IPS-NIHi7 (cell line): ENCODE data around the gene RNF34.
"Not testable (repeated sequence)": the region's sequence is repeated elsewhere in the genome, so short reads cannot be mapped to it uniquely, and the experiment has no call there.

Source experiments
- DNase-seq: peaks from one replicate; pipeline ENCODE4 v3.0.0; 2012; ENCODE audit warnings: mixed read lengths; ENCODE audit errors: extremely low spot score

RNF34 gene, protein sequence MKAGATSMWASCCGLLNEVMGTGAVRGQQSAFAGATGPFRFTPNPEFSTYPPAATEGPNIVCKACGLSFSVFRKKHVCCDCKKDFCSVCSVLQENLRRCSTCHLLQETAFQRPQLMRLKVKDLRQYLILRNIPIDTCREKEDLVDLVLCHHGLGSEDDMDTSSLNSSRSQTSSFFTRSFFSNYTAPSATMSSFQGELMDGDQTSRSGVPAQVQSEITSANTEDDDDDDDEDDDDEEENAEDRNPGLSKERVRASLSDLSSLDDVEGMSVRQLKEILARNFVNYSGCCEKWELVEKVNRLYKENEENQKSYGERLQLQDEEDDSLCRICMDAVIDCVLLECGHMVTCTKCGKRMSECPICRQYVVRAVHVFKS

DNA sequence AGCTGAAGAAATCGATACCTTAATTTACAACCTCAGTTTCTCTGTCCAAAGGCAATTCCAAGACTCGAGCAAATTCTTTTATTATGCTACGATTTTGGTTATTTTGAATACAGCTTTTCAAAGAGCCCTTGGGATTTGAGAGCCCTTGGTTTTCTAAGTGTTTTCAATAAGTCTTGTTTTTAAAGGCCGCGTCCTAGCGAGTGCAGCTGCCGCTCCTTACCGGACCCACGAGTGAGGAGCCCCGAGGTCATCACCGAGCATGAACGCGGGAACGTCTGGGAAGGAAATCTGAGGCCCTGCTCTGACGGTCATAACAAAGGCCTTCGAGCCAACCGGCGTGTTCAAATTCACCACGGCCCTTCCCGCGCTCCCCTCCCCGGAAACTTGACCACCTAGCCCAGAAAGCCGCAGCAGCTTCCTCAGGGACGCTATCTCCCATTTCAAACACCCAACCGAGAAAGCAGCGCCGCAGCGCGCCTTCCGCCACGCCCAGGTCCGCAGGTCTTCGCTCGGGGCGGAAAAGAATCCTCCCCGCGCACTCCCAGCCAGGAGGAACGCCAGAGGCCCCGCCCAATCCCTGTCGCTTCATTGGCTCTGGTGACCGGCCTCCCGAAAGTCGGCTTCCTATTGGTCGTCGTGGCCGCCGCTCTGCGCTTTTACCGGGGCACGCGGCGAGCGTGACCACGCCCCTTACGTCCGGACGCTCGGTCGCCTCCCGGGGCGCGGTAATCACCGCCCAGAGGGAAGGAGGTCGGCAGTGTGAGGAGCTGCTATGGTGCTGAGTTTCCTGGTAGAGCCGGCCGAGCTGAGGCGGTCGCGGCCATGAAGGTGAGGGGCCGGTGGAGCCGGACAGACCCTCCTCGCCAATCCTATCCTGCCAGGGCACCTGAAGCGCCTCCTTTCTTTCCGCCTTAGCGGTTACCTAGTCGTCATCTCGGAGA, at the start of gene RNF34:
RNF34 (plus strand) TSS at position 728 of the 941 bp plus-strand sequence; CDS start at position 823, 95 bp downstream.
- peak; percentile 100 for DNase-seq

DNA sequence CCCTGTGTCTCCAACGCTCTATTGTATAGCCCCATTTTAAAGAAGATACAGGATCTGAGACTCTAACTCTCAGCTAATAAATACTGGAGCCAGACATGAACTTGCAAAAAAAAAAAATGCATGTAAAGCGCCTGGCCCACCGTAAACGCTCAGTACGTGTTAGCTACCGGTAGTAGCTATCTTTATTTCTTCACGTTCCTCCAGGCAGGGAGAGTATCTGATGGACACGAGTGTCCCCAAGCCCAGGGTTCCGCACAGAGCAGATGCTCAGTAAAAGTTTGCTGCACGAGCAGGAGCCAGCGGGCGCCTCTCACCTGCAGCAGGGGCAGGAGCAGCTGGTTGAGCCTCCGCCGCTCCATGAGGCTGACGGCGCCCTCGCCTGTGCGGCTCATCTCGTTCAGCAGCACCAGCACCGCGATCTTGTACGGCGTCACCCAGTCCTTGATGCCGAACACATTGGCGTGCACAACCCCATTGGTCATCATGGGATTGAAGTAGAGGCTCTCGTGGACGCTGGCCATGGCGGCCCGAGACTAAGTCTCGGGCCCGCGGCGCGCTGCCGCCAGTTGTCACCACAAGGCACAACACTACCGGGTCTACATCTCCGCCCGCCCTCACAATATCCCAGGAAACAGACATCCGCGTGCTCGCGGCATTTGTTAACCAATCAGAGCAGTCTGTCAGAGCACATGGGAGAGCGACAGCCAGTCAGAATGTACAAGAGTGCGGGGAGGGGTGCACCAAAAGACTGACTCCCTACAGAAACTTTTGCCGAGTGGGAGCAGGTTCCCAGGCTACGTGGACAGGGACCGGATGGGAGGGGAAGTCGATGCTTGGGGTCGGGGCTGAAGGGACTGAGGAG, 47.9 kb upstream of the RNF34 start, which contains the start of gene ANAPC5:
ANAPC5 (minus strand) TSS at position 592 of the 862 bp plus-strand sequence; CDS start at position 521, 71 bp downstream.
- peak; percentile 98 for DNase-seq

DNA sequence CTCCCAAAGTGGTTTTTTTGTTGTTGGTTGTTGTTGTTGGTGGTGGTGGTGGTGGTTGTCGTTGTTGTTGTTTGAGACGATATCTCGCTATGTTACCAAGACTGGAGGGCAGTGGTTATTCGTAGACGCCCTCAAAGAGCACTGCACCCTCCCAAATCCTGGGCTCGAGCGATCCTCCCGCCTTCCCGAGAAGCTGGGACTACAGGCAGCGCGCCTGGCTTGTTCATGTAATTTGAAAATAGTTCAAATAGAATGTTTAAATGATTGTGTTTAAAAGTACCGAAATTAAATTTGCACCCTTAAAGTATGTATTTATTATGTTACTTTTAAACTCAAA, 47.3 kb upstream of the RNF34 start:
- no peak for DNase-seq

DNA sequence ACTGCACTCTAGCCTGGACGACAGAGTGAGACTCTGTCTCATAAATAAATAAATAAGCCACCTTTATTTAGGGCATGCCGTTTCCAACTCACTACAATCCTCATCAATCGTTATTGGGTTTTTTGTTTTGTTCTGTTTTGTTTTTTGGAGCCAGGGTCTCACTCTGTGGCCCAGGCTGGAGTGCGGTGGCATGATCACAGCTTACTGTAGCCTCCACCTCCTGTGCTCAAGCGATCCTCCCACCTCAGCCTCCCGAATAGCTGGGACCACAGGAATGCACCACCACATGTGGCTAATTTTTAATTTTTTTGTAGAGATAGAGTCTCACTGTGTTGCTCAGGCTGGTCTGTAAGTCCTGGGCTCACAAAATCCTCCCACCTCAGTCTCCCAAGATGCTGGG, 44.1 kb upstream of the RNF34 start:
- no peak for DNase-seq

DNA sequence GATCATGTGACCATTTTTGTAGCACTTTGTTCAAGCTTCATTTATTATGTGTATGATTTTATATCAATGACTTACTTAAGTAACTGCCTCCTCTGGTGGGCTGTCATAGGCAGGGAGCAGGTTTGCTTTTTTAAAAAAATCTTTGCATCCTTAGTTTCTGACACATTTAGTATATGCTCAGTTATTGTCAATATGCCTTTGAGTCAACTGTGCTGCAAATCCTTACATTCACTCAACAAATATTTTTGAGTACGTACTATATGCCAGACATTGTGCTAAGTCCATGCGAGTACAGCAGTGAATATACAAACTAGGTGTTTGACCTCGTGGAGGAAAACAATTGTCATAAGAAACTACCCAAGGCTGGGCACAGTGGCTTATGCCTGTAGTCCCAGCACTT, 43.3 kb upstream of the RNF34 start:
- DNase-seq, result no peak

DNA sequence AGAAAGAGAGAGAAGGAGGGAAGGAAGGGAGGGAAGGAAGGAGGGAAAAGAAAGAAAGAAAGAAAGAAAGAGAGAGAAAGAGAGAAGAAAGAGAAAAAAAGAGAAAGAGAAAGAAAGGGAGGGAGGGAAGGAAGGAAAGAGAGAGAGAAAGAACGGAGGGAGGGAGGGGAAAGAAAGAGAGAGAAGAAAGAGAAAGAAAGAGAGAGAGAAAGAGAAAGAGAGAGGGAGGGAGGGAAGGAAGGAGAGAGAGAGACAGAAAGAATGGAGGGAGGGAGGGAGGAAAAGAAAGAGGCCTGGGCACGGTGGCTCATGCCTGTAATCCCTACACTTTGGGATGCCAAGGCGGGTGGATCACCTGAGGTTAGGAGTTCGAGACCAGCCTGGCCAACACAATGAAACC, 42.6 kb upstream of the RNF34 start:
- DNase-seq, result no peak

DNA sequence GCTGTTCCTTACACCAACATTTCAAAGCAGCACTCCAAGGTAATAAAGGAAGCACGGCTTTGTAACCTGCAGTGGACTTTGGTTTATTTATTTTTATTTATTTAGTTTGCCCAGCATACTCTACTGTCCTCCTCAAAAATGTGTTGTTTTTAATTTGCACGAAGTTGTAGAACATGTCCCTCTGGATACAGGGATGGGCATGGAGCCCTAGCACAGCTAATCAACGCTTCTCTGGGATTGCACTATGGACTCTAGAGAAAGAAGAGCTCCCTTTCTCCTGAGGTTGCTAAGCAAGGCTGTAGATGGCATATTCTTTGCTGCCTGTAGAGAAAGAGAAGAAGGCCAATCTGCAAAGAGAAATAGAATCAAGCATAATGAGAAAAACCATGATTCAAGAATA, 41.8 kb upstream of the RNF34 start:
- no peak for DNase-seq

DNA sequence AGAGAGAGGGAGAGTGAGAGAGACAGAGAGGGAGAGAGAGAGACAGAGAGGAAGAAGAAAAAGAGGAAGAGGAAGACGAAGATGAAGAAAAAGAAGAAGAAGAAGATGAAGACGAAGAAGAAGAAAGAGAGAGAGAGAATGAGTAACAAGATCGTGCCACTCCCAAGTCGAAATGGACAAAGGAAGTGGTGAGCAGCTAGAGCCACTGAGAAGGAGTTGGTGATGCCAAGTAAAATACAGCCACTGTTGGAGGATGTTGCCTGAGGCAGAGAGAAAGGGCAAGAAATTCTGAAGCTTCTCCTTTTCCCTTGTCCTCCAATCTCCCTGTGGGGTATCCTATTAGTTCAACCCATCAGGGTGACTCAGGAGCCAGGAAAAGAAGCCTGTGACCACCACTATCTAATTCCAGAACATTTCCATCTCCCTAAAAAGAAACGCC, 35.2 kb upstream of the RNF34 start:
- DNase-seq, result no peak

DNA sequence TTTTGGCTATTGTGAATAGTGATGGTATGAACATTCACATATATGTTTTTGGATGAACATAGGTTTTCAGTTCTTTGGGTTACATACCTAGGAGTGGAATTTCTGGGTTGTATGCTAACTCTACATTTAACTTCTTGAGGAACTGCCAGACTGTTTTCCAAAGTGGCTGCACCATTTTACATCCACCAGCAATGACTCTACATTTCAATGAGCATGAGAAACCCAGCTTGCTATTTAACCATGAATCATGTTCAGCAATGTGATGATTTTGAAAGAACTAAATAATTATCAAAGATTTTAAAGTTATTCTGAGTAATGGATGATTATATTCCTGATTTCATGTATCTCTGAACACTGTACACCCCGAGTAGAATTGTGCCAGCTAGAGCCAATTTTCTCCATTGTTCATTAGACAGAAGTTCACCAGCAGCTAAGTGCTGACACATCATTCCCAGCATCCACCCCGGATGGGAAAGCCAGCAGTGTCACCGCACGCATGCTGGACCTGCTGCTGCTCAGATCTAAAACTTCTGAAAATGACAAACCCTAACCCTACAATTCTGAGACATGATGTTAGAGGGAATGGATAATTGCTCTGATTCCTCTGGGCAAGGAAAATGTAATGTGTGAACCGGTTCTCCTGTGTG, 34.4 kb upstream of the RNF34 start:
- DNase-seq, result no peak

DNA sequence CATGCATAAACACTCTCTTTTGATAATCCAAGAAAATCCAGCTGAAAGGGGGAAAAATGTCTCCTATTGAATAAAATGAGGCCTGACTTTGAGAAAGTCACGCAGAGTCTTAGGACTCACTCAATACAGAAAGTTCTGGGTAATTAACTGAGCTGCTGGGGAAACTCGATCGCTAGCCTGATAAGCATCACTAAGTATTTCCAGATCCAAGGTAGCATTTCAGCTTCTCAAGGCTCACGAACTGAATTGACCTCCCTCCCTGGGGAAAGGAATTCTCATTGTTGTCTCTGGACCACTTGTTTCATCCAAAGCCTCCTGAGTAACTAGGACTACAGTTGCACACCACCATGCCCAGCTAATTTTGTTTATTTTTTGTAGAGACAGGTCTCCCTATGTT, 33.9 kb upstream of the RNF34 start:
- no peak for DNase-seq

DNA sequence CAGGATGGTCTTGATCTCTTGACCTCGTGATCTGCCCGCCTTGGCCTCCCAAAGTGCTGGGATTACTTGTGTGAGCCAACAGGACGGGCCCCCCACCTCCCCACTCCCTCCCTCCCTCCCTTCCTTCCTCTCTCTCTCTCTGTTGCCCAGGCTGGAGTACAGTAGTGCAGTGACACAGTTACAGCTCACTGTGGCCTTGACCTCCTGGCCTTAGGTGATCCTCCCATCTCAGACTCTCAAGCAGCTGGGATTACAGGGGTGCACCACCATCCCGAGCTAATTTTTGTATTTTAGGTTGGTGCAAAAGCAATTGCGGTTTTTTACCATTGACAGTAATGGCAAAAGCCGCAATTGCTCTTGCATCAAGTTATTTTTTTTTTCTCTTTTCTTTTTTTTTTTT, 28.5 kb upstream of the RNF34 start:
- DNase-seq, result no peak

DNA sequence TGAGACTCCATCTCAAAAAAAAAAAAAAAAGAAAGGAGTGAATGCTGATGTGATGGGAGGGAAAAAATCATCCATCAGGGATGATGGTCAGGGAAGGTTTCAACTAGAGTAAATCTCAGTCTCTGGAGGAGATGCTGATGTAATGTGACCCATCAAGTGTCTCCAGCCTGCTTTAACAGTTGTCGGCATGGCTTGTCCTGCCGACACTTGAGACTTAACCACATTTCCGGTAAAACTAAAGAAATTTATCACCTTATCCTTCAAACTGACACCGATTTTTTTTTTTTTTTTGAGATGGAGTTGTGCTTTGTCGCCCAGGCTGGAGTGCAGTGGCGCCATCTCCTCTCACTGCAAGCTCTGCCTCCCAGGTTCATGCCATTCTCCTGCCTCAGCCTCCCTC, 26.2 kb upstream of the RNF34 start:
- no peak for DNase-seq

DNA sequence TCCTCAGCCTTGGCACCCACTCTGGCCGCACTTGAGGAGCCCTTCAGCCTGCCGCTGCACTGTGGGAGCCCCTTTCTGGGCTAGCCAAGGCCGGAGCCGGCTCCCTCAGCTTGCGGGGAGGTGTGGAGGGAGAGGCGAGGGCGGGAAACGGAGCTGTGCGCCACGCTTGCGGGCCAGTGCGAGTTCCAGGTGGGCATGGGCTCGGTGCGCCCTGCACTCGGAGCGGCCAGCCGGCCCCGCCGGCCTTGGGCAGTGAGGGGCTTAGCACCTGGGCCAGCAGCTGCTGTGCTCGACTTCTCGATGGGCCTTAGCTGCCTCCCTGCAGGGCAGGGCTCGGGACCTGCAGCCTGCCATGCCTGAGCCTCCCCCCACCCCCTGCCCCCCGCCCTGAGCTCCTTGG, 25.6 kb upstream of the RNF34 start:
- not testable (repeated sequence) for DNase-seq

DNA sequence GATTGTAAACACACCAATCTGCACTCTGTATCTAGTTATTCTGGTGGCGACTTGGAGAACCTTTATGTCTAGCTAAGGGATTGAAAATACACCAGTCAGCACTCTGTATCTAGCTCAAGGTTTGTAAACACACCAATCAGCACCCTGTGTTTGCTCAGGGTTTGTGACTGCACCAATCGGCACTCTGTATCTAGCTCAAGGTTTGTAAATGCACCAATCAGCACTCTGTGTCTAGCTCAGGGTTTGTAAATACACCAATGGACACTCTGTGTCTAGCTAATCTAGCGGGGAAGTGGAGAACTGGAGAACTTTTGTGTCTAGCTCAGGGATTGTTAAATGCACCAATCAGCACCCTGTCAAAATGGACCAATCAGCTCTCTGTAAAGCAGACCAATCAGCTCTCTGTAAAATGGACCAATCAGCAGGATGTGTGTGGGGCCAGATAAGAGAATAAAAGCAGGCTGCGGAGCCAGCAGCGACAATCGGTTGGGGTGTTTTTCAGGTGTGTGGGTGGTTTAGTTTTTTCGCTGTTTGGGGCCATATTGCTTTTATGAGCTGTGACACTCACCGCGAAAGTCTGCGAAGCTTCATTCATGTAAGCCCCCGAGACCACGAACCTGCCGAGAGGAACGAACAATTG, 24.9 kb upstream of the RNF34 start:
- DNase-seq, result not testable (repeated sequence)

DNA sequence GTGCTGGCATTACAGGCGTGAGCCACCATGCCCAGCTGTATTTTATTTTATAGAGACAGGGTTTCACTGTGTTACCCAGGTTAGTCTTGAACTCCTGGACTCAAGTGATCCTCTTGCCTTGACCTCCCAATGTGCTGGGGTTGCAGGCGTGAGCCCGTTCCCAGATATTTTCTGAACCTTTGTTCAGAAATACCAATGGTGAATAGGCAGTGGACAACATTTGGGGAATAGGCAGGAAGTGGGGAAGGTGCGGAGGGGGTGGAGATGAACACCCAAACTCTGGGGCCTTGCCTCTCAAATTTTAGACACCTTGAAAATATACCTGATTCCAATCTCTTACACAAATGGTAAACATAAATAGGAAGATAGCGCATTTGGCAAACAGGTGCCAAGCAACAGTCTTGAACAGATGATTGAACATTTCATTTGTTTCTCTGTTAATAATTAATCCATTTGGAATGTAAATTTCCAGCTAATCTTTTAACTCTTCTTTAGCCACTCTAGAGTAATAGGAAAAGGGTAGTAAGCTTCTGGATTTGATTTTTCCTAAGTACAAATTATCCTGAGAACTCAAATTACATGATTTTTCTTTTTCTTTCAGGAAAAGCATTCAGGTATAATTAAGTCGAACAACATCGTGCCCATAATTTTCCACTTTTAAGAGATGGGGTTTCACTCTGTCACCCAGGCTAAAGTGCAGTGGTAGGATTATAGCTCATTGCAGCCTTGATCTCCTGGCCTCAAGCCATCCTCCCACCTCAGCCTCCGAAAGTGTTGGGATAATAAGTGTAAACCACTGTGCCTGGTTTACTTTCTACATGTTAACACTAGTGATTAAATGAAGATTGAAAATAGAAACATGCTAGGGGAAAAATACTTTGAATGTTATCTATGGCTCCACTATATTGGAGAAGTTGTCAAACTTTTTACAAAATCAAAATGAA, 22.9 kb upstream of the RNF34 start:
- no peak for DNase-seq

DNA sequence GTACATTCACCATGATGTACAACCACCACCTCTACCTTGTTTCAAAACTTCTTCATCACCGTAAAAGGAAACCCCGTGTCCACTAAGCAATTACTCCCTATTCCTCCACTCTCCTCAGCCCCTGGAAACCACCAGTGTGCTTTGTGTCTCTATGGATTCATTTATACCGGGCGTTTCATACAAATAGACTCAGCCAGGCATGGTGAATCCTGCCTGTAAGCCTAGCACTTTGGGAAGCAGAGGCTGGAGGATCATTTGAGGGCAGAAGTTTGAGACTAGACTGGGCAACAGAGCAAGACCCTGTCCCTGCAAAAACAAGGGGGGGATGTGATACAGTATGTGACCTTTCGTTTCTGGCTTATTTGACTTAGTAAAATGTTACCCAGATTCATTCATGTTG, 21.2 kb upstream of the RNF34 start:
- no peak for DNase-seq

DNA sequence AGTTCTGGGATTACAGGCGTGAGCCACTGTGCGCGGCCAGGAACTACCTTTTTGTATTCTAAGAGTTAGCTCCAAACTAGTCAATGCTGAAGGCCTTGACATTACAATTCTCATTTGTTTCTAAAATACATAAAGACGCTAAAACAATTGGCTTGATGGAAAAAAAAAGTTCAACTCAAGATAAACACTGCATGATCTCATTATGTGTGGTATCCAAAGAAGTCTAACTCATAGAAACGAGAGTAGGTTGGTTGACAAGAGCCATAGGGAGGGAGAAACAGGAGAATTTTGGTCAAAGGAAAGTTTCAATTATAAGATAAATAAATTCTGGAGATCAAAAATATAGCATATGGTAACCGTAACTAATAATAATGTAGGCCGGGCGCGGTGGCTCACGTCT, 20.0 kb upstream of the RNF34 start:
- no peak for DNase-seq

DNA sequence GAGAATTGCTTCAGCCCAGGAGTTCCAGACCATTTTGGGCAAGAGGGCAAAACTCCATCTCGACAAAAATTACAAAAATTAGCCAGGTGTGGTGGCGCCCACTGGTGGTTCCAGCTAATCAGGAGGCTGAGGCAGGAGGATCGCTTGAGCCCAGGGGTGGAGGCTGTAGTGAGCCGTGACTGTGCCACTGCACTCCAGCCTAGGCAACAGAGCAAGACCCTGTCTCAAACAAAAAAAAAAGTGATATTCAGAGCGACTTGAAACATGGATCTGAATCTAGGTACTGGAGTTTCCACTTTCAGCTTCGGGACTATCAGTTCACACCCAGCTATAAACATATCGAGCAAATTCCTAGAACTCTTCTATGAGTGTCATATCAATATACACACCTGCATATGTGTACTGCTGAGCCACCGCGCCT, 16.3 kb upstream of the RNF34 start:
- DNase-seq, result no peak

DNA sequence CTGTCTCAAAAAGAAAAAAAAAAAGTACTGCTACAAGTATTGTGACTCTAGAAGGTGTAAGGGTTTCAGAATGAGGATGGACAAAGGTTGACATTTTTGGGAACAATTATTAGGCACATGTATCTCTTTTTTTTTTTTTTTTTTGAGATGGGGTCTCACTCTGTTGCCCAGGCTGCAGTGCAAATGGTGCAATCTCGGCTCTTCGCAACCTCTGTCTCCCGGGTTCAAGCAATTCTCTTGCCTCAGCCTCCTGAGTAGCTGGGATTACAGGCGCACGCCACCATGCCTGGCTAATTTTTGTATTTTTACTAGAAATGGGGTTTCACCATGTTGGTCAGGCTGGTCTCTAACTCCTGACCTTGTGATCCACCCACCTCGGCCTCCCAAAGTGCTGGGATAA, 15.0 kb upstream of the RNF34 start:
- not testable (repeated sequence) for DNase-seq
